GM13976 (cell line): ENCODE measurements around the gene PHACTR1.

ENCODE experiments used
- DNase-seq: peaks from one replicate; pipeline ENCODE4 v3.0.0; 2012; ENCODE audit warnings: low spot score
- in situ Hi-C: fragments of 300-500 bp; cut with MboI; formaldehyde crosslinking; loops from one replicate; pipeline ENCODE4 v1.12.0; 2022; ENCODE audit warnings: low sequenced_read_pairs, mixed read lengths, inconsistent platforms; ENCODE audit not compliant: unreplicated experiment
- TF ChIP-seq, protein P1 (sequence below): IDR thresholded peaks from 2 replicates; pipeline ENCODE4 v1.5.1; 2012; ENCODE audit warnings: borderline replicate concordance, mild to moderate bottlenecking; ENCODE audit not compliant: insufficient read depth; ENCODE audit errors: extremely low read depth, missing control alignments, control extremely low read depth

Gene PHACTR1

DNA sequence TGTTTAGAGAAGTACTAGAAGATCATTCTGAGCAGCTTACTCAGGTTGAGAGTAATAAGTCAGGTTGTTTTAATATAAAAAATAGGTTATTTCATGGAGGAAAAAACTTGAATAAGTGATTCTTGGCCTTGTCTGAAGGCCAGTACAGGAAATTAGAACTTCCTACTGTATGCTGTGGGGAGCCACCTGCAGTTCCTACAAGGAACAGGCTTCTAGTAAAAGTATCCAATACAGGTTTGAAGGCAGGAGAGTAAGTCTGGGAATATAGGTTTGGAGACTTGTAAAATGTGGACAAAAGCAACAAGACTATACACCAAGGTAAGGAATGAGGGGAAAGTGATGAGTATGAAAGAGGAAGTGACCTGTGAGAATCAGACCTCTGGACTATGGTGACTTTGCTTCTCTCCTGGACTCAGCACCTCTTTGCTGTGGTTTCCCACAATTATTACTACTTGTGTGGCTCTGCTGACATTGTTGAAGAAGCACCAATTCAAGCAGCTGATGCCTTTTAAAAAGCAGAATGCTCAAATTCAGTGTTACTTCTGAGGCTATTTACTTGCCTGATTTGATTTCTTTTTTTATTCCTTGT is 333.2 kb downstream of the PHACTR1 start:
- in situ Hi-C loops = no loop called here
- TF ChIP-seq, protein P1, sequence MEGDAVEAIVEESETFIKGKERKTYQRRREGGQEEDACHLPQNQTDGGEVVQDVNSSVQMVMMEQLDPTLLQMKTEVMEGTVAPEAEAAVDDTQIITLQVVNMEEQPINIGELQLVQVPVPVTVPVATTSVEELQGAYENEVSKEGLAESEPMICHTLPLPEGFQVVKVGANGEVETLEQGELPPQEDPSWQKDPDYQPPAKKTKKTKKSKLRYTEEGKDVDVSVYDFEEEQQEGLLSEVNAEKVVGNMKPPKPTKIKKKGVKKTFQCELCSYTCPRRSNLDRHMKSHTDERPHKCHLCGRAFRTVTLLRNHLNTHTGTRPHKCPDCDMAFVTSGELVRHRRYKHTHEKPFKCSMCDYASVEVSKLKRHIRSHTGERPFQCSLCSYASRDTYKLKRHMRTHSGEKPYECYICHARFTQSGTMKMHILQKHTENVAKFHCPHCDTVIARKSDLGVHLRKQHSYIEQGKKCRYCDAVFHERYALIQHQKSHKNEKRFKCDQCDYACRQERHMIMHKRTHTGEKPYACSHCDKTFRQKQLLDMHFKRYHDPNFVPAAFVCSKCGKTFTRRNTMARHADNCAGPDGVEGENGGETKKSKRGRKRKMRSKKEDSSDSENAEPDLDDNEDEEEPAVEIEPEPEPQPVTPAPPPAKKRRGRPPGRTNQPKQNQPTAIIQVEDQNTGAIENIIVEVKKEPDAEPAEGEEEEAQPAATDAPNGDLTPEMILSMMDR = no peak
- no peak for DNase-seq

DNA sequence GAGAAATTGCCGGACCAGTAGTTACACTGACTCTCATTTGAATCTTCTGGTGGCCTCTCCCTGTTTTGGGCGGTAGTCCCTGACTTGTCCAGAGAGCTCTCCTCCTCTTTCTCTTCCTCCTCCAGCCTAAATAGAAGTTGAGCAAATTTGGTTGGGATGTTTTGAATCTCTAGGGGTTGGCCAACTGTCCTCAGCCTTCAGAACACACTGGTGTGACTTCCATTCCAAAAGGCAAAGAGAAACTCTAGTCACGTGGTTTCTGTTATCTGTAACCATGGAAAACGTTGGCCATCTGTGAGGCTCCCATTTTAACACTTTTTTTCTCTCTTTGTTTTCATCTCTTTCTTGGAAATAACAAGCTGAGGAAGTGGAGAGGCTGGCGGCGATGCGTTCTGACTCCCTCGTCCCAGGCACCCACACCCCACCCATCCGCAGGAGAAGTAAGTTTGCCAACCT is 336.5 kb downstream of the PHACTR1 start:
- no peak for DNase-seq
- in situ Hi-C loops = no loop called here
- TF ChIP-seq, protein P1 = no peak

DNA sequence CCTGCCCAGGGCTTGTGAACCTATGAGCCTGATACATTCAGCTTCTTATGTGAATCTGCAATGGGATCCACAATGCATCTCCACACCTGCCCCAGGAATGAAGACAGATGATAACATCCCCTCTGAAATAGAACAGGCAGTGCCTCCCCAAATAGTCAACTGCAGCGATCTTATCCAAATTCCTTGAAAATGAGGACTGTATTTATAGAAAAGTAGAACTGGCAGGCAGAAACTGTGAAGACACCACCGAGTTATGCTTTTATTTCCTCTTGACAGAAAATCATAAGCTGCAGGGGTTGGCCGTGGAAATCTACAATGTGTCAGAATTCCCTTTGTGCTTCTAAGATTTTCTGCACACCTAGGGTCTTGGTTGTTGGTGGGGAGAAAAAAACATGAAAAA is 341.5 kb downstream of the PHACTR1 start:
- in situ Hi-C loops = no loop called here
- DNase-seq = no peak
- TF ChIP-seq, protein P1 = no peak

DNA sequence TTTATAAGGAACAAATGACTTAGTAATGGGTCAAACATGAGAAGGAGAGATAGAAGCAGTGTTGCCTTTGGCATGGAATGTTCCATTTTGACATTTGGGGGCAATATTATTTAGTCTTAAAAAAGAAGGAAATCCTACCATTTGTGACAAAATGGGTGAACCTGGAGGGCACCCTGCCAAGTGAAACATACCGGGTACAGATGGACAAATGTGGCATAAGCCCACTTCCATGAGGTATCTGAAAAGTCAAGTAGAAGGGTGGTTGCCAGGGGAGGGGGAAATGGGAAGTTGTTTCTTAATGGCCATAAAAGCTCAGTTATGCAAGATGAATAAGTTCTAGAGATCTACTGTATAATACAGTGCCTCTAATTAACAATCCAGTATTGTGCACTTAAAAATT is 342.5 kb downstream of the PHACTR1 start:
- in situ Hi-C loops = no loop called here
- TF ChIP-seq, protein P1 = no peak
- DNase-seq = no peak

DNA sequence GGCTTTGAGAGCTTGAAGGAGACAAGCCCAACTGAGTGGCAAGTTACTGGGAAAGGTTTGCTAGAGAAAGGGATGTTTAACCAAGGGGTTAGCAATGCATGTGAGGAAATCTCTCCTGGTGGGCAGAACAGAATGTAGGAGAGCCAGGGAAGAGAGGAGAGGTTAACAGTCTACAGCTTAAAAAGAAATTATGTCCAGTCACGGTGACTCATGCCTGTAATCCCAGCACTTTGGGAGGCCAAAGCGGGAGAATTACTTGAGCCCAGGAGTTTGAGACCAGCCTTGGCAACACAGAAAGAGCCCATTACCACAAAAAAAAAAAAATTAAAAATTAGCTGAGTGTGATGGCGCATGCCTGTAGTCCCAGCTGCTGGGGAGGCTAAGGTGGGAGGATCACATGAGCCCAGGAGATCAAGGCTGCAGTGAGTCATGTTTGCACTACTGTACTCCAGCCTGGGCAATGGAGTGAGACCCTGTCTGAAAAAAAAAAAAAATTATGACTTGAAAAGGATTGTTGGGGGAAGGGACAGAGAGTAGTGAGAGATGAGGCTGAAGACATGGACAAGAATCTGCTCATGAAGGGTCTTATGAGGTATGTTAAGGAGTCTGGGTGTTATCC is 346.8 kb downstream of the PHACTR1 start:
- DNase-seq = no peak
- TF ChIP-seq, protein P1 = no peak
- in situ Hi-C loops = no loop called here

DNA sequence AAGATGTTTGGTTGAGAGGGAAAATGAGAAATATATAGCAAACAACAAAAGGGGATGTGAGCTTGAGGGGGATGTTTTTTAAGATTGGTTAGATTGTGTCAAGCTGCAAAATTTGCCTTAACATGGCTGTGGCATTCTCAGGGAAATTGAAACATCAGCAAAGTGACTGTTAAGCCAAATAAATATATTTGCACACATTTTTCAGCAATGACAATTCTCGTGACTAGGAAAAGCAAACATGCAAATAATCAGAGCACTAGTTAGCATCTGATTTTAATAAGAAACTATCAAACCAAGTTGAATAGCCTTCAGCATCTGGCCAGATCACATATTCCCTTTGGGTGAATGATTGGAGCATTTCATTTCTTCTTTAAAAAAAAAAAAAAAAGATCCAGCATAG is 349.0 kb downstream of the PHACTR1 start:
- in situ Hi-C loops = no loop called here
- TF ChIP-seq, protein P1 = no peak
- DNase-seq = no peak

DNA sequence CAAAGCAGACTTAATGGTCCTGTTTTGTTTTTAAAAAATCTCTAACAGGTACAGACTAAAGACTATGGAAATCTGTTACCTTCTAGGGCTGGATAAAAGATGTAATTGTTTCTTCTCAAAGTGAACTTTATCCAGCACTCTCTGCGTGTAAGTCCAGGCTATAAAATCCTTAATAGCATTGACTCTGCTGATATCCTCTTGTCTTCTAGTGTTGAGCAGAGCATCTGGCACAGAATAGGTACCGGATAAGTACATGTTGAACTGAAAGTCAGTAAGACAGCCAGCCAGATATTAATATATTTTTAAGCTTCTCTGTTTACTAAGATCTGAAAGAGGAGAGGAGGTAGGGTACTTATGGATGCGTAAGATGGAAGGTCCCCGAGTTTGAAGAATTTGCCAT is 349.5 kb downstream of the PHACTR1 start:
- TF ChIP-seq, protein P1 = no peak
- in situ Hi-C loops = no loop called here
- no peak for DNase-seq
